Activated B cell treated with CpG ODN at 0.5 μM for 24 hours (primary cell): ENCODE data around the gene ATP6AP2. TPM values are rescaled to one million over a fixed set of nuclear protein-coding genes. Genes with fewer than 3 reads are reported as not detected.

ENCODE experiments used
- ATAC-seq: fragments of 200-7000 bp; cut with Tn5 transposase; one replicate; pipeline ENCODE4 v1.10.0; 2021; ENCODE audit warnings: low read depth, mild to moderate bottlenecking, moderate library complexity
- CTCF ChIA-PET: fragments of 350-600 bp; sonication (Branson Sonifier 250); formaldehyde crosslinking; loops from one replicate; lab custom pipeline; 2021; ENCODE audit warnings: antibody characterized with exemption; lab: Charles Lee
- POLR2A ChIA-PET: fragments of 350-600 bp; sonication (Branson Sonifier 250); formaldehyde crosslinking; loops from one replicate; lab custom pipeline; 2021; ENCODE audit warnings: antibody characterized with exemption; lab: Charles Lee
- DNase-seq: peaks from one replicate; pipeline ENCODE4 v3.0.0; 2022
- H3K27ac Mint-ChIP-seq: one replicate; pipeline ENCODE4 v1.8.0; 2020; ENCODE audit warnings: mixed read lengths
- H3K27me3 Mint-ChIP-seq: one replicate; pipeline ENCODE4 v1.8.0; 2021; ENCODE audit warnings: mixed read lengths
- H3K36me3 Mint-ChIP-seq: one replicate; pipeline ENCODE4 v1.8.0; 2021; ENCODE audit warnings: low read depth, mixed read lengths
- H3K4me1 Mint-ChIP-seq: one replicate; pipeline ENCODE4 v1.8.0; 2021; ENCODE audit warnings: mixed read lengths
- H3K4me3 Mint-ChIP-seq: one replicate; pipeline ENCODE4 v1.8.0; 2020; ENCODE audit warnings: mild to moderate bottlenecking, mixed read lengths
- H3K9me3 Mint-ChIP-seq: one replicate; pipeline ENCODE4 v1.8.0; 2020; ENCODE audit warnings: mixed read lengths
- intact Hi-C: fragments of 100-400 bp; cut with micrococcal nuclease; formaldehyde crosslinking; loops from one replicate; pipeline ENCODE4 v1.15.1; 2024
- total RNA-seq: library from RNA; stranded (reverse); gene quantifications from 2 replicates; pipeline ENCODE4 v1.2.3, GENCODE V29; 2022
- TF ChIP-seq, protein P1 (sequence below): fragments of 200-600 bp; IDR thresholded peaks from one replicate; pipeline ENCODE4 v1.8.0; 2022; ENCODE audit warnings: antibody characterized with exemption, mild to moderate bottlenecking

Gene ATP6AP2
- total RNA-seq, 1 donor from 2014 or later = 48.6 TPM

DNA sequence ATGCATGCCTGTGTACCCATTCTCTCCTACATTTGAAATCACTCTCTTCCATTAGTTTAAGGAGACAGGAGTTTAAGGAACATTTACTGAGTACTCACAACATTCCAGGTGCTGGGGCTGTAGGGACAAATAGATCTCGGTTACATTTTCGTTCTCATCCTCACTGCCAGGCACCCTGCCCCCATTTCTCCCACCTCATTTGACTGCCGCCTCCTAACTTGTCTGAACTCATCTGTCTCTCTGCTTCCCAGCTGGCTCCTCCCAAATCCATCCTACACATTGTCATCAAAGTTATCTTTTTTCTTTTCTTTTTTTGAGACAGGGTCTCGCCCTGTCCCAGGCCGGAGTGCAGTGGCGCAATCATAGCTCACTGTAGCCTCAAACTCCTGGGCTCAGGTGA lies 22.7 kb downstream of the ATP6AP2 start:
- ATAC-seq (no peak), DNase-seq (no peak)
- H3K4me3 Mint-ChIP-seq = no peak overlapping the region
- TF ChIP-seq, protein P1, sequence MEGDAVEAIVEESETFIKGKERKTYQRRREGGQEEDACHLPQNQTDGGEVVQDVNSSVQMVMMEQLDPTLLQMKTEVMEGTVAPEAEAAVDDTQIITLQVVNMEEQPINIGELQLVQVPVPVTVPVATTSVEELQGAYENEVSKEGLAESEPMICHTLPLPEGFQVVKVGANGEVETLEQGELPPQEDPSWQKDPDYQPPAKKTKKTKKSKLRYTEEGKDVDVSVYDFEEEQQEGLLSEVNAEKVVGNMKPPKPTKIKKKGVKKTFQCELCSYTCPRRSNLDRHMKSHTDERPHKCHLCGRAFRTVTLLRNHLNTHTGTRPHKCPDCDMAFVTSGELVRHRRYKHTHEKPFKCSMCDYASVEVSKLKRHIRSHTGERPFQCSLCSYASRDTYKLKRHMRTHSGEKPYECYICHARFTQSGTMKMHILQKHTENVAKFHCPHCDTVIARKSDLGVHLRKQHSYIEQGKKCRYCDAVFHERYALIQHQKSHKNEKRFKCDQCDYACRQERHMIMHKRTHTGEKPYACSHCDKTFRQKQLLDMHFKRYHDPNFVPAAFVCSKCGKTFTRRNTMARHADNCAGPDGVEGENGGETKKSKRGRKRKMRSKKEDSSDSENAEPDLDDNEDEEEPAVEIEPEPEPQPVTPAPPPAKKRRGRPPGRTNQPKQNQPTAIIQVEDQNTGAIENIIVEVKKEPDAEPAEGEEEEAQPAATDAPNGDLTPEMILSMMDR = no peak
- no peaks in the 10 kb centered on the region for H3K9me3 Mint-ChIP-seq
- ChIA-PET POLR2A (no interaction called here), CTCF (no interaction called here)
- no peaks in the 10 kb centered on the region for H3K27me3 Mint-ChIP-seq
- no peak overlapping the region for H3K27ac Mint-ChIP-seq
- peaks cover 42% of the 10 kb centered on the region for H3K36me3 Mint-ChIP-seq
- H3K4me1 Mint-ChIP-seq = no peaks in the 10 kb centered on the region
- intact Hi-C loops = no loop called here

DNA sequence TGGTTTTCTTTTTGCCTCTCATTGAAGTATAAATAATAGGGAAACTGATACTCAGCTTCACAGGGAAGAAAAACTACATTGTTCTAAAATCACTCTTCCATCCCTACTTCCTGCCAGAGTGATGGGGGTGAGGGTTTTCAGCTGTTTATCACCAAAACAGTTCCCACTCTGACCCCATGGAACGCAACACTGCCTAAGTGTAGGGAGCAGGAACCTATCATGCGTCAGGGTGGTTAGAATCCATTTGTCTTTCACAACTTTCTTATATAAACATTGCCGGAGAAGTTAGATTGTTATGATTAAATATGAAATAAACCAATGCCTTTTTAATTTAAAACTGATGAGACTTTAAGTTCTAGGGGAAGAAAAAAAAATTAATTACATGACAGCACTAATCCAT lies 26.6 kb downstream of the ATP6AP2 start:
- peaks cover 17% of the 10 kb centered on the region for H3K36me3 Mint-ChIP-seq
- no peaks in the 10 kb centered on the region for H3K27me3 Mint-ChIP-seq
- H3K4me1 Mint-ChIP-seq = no peaks in the 10 kb centered on the region
- ATAC-seq = no peak
- no peak overlapping the region for H3K27ac Mint-ChIP-seq
- no peaks in the 10 kb centered on the region for H3K9me3 Mint-ChIP-seq
- TF ChIP-seq, protein P1 = no peak
- no peak overlapping the region for H3K4me3 Mint-ChIP-seq
- ChIA-PET POLR2A (no interaction called here), CTCF (no interaction called here)
- intact Hi-C loops = no loop called here
- no peak for DNase-seq

DNA sequence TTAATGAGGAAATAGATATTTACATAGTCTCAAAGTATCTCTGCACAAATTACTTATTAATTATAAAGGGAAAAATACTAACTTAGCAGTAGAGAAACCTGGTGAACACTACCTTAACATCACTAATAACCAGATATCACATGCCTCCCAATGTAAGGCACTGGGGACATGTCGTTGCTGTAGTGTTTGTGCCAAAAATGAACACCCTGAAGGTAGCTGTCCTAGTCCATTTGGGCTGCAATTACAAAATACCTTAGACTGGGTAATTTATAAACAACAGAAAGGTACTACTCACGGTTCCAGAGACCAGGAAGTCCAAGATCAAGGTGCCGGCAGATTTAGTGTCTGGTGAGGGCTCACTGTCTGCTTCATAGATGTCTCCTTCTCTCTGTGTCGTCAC lies 31.7 kb downstream of the ATP6AP2 start:
- no peak for DNase-seq
- ChIA-PET POLR2A (no interaction called here), CTCF (no interaction called here)
- H3K9me3 Mint-ChIP-seq = no peaks in the 10 kb centered on the region
- TF ChIP-seq, protein P1 = no peak
- ATAC-seq = no peak
- H3K27ac Mint-ChIP-seq = no peak overlapping the region
- peaks cover 1% of the 10 kb centered on the region for H3K36me3 Mint-ChIP-seq
- no peaks in the 10 kb centered on the region for H3K27me3 Mint-ChIP-seq
- no peaks in the 10 kb centered on the region for H3K4me1 Mint-ChIP-seq
- no peak overlapping the region for H3K4me3 Mint-ChIP-seq
- intact Hi-C loops = no loop called here

DNA sequence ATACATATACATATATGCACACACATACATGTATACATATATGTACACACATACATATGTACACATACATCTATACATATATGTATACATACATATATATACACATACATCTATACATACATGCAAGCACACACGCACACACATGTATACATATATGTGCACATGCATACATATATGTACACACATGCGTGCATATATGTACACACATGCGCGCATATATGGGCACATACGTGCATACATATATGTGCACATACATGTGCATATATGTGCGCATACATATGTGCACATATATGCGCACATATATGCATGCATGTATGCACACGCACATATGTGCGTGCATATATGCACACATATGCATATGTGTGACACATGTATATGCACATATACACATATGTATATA lies 35.2 kb downstream of the ATP6AP2 start:
- no peak for ATAC-seq

DNA sequence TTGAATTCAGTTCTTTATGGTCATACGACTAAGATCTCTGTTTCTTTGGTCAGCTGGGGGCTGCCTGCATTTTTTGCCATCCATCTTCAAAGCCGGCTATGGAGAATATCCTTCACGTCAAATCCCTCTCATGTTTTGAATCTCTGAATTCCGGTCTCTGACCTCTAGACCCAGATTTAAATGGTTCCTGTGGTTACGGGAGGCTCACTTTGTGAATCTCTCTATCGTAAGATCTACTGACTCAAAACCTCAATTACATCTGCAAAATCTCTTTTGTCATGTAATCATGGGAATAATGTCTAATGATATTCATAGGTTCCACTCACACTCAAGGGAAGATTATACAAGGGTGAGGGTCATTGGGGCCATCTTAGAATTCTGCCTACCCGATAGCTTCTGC lies 36.8 kb downstream of the ATP6AP2 start:
- DNase-seq (no peak), ATAC-seq (no peak)
- H3K27ac Mint-ChIP-seq = no peak overlapping the region
- TF ChIP-seq, protein P1 = no peak
- CTCF ChIA-PET = no interaction called here
- H3K36me3 Mint-ChIP-seq = no peaks in the 10 kb centered on the region
- no peaks in the 10 kb centered on the region for H3K27me3 Mint-ChIP-seq
- no peaks in the 10 kb centered on the region for H3K4me1 Mint-ChIP-seq
- H3K9me3 Mint-ChIP-seq = no peaks in the 10 kb centered on the region
- H3K4me3 Mint-ChIP-seq = no peak overlapping the region
- POLR2A ChIA-PET = no interaction called here
- intact Hi-C loops = no loop called here

More for the DNA sequence above, 35.2 kb downstream of the ATP6AP2 start:
- Mint-ChIP-seq H3K27ac (no peak overlapping the region), H3K4me3 (no peak overlapping the region), H3K27me3 (no peaks in the 10 kb centered on the region), H3K36me3 (no peaks in the 10 kb centered on the region), H3K4me1 (no peaks in the 10 kb centered on the region), H3K9me3 (no peaks in the 10 kb centered on the region)
- intact Hi-C loops = no loop called here
- DNase-seq = no peak
- POLR2A ChIA-PET = no interaction called here
- CTCF ChIA-PET = no interaction called here
- TF ChIP-seq, protein P1 = no peak
